SU-DHL-6 (cell line): ENCODE data around the gene CDK5R2.

Experiments used
- H2AFZ ChIP-seq: fragments of 200-600 bp; sonication (generic); 2 replicates; pipeline ENCODE4 v1.6.1; 2014; ENCODE audit warnings: low read depth, mild to moderate bottlenecking, moderate library complexity, mixed read lengths, antibody characterized with exemption, low read length; ENCODE audit not compliant: severe bottlenecking
- H3F3A ChIP-seq: fragments of 200-600 bp; shearing (Covaris generic); 2 replicates; pipeline ENCODE4 v1.6.0; 2016; ENCODE audit warnings: antibody characterized with exemption, mild to moderate bottlenecking; ENCODE audit not compliant: insufficient read depth
- H3K27ac ChIP-seq: fragments of 200-600 bp; sonication (generic); 2 replicates; pipeline ENCODE4 v1.5.1; 2016; ENCODE audit warnings: low read depth, mild to moderate bottlenecking, low read length, moderate library complexity, mixed read lengths
- H3K27me3 ChIP-seq: fragments of 200-600 bp; sonication (generic), shearing (Covaris generic); 2 replicates; pipeline ENCODE4 v1.6.0; 2014; ENCODE audit warnings: mild to moderate bottlenecking, low read length
- H3K36me3 ChIP-seq: fragments of 200-600 bp; sonication (generic); 2 replicates; pipeline ENCODE4 v1.6.1; 2014; ENCODE audit warnings: mild to moderate bottlenecking, low read length, mixed read lengths
- H3K4me2 ChIP-seq: fragments of 300-600, 200-600 bp; shearing (Covaris generic), sonication (generic); 2 replicates; pipeline ENCODE4 v1.6.0; 2014; ENCODE audit warnings: low read length, low read depth, mild to moderate bottlenecking; ENCODE audit not compliant: poor library complexity, severe bottlenecking
- H3K4me3 ChIP-seq: fragments of 200-600 bp; sonication (generic); 2 replicates; pipeline ENCODE4 v1.5.1; 2014; ENCODE audit warnings: antibody characterized with exemption, low read length, mild to moderate bottlenecking, mixed read lengths; ENCODE audit not compliant: insufficient read depth, poor library complexity, severe bottlenecking
- H3K79me2 ChIP-seq: fragments of 200-600 bp; sonication (generic); 2 replicates; pipeline ENCODE4 v1.6.1; 2014; ENCODE audit warnings: mild to moderate bottlenecking, low read length, moderate library complexity; ENCODE audit not compliant: insufficient read depth
- H3K9ac ChIP-seq: fragments of 200-600 bp; sonication (generic); 2 replicates; pipeline ENCODE4 v1.7.0; 2014; ENCODE audit warnings: mild to moderate bottlenecking, low read length
- H3K9me2 ChIP-seq: fragments of 200-600 bp; sonication (generic); replicated peaks from 2 replicates; pipeline ENCODE4 v1.6.1; 2014; ENCODE audit warnings: low read length; ENCODE audit not compliant: insufficient read depth
- H3K9me3 ChIP-seq: fragments of 200-600 bp; sonication (generic); 2 replicates; pipeline ENCODE4 v1.6.1; 2014; ENCODE audit warnings: low read length, mixed read lengths; ENCODE audit not compliant: insufficient read depth
- H4K20me1 ChIP-seq: fragments of 200-600 bp; sonication (generic); 2 replicates; pipeline ENCODE4 v1.6.1; 2014; ENCODE audit warnings: low read depth, mild to moderate bottlenecking, antibody characterized with exemption, low read length, moderate library complexity, mixed read lengths
- CTCF ChIP-seq: fragments of 200-600 bp; sonication (generic); IDR thresholded peaks from one replicate; pipeline ENCODE4 v1.5.1; 2017; ENCODE audit warnings: antibody characterized with exemption, mild to moderate bottlenecking, low read length, moderate library complexity; ENCODE audit not compliant: insufficient read depth, poor library complexity, severe bottlenecking
- EZH2phosphoT487 ChIP-seq: fragments of 200-600 bp; sonication (generic), shearing (Covaris generic); conservative IDR thresholded peaks from 2 replicates; pipeline ENCODE4 v1.6.1; 2018; ENCODE audit warnings: mild to moderate bottlenecking, antibody characterized with exemption, low read length, moderate library complexity, mixed read lengths

CDK5R2 gene

GRCh38 chr2:218954541-218955300, 4.7 kb upstream of the CDK5R2 start:
- no peaks in the 10 kb centered on the region for H3K9me3 ChIP-seq
- H3K36me3 ChIP-seq = no peaks in the 10 kb centered on the region
- H4K20me1 ChIP-seq = no peaks in the 10 kb centered on the region
- no peak overlapping the region for H3K9ac ChIP-seq
- H3K27ac ChIP-seq = no peak overlapping the region
- no peak overlapping the region for H3K4me2 ChIP-seq
- H2AFZ ChIP-seq = no peak overlapping the region
- no peaks in the 10 kb centered on the region for H3K9me2 ChIP-seq
- H3K4me3 ChIP-seq = no peak overlapping the region
- H3K79me2 ChIP-seq = no peaks in the 10 kb centered on the region
- no peaks in the 10 kb centered on the region for H3K27me3 ChIP-seq
- no peaks in the 10 kb centered on the region for H3F3A ChIP-seq
- TF ChIP-seq EZH2phosphoT487 (no peak), CTCF (no peak)

- no peaks in the 10 kb centered on the region for H3K9me3 ChIP-seq
Measured at GRCh38 chr2:218956039-218956438, 3.4 kb upstream of the CDK5R2 start.

GRCh38 chr2:218957671-218958070, 1.8 kb upstream of the CDK5R2 start:
- no peak overlapping the region for H3K4me3 ChIP-seq
- no peak overlapping the region for H2AFZ ChIP-seq
- H3K27me3 ChIP-seq = no peaks in the 10 kb centered on the region
- H3K4me2 ChIP-seq = no peak overlapping the region
- H3K36me3 ChIP-seq = no peaks in the 10 kb centered on the region
- no peaks in the 10 kb centered on the region for H3K79me2 ChIP-seq
- no peak for TF ChIP-seq EZH2phosphoT487
- TF ChIP-seq CTCF = no peak
- H3K9me2 ChIP-seq = no peaks in the 10 kb centered on the region
- no peak overlapping the region for H3K9ac ChIP-seq
- no peaks in the 10 kb centered on the region for H4K20me1 ChIP-seq
- H3K27ac ChIP-seq = no peak overlapping the region
- H3K9me3 ChIP-seq = no peaks in the 10 kb centered on the region
- no peaks in the 10 kb centered on the region for H3F3A ChIP-seq

More at GRCh38 chr2:218956039-218956438, 3.4 kb upstream of the CDK5R2 start:
- Histone ChIP-seq H3K27ac (no peak overlapping the region), H3F3A (no peaks in the 10 kb centered on the region), H3K79me2 (no peaks in the 10 kb centered on the region), H3K4me2 (no peak overlapping the region), H3K9me2 (no peaks in the 10 kb centered on the region), H3K9ac (no peak overlapping the region), H4K20me1 (no peaks in the 10 kb centered on the region), H3K27me3 (no peaks in the 10 kb centered on the region), H3K36me3 (no peaks in the 10 kb centered on the region), H2AFZ (no peak overlapping the region), H3K4me3 (no peak overlapping the region)
- no peak for TF ChIP-seq CTCF
- TF ChIP-seq EZH2phosphoT487 = no peak
